Activated CD8-positive, alpha-beta memory T cell treated with anti-CD3 and anti-CD28 coated beads, Interleukin-2, amount 50 U/mL, for 1 hour (primary cell): ENCODE measurements around the gene CUEDC1.

ENCODE experiments used
- DNase-seq: peaks from one replicate; pipeline ENCODE4 v3.0.0-alpha.2; 2020; ENCODE audit errors: extremely low read depth

Gene CUEDC1

DNA sequence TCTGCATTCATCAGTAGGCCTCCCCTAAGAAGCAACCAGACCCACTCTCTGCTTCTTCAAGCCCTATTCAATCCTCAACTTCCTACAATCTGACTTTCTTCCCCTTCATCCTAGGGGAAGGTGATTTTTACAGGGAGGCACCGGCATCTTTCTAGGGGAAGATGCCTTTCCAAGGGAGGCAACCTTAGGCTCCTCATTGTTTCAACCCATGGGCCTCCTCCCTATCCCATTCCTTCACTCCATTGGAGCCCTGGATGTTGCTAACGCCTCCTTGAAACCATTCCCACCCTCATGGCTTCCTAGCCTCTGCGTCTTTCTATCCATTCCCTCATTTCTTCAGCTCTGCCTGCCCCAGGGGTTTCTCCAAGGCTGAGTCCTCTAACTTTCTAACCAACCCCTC, 2.7 kb upstream of the CUEDC1 start:
- no peak for DNase-seq

DNA sequence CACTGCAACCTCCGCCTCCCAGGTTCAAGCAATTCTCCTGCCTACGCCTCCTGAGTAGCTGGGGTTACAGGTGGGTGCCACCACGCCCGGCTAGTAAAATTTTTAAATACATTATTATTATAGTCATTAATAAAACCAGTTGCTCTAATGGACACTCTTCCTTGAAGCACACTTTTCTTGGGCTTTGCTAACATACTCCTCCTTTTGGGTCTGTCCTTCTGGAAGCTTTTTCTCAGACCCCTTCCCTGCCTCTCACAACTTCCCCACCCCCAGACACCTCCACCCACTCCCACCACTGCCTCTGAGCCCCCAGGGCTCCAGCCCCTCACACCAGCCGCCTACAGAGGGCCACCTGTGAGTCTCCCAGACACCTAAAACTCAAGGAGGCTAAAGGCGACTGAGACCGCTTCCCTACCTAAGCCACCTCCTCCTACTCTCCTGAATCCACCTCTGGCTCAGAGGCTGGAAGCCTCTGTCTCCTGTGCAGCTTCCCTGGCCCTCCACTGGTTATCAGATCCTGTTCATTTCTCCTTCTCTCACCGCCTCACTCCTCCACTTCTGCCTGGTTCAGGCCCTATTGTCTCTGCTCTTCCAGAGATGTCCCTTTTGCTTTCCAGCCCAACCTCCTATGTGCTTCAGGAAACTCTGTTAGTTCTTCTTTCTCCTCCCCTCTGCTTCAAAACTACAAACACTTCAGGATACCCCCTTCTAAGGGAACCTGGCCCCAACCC, 2.1 kb upstream of the CUEDC1 start:
- DNase-seq = no peak

DNA sequence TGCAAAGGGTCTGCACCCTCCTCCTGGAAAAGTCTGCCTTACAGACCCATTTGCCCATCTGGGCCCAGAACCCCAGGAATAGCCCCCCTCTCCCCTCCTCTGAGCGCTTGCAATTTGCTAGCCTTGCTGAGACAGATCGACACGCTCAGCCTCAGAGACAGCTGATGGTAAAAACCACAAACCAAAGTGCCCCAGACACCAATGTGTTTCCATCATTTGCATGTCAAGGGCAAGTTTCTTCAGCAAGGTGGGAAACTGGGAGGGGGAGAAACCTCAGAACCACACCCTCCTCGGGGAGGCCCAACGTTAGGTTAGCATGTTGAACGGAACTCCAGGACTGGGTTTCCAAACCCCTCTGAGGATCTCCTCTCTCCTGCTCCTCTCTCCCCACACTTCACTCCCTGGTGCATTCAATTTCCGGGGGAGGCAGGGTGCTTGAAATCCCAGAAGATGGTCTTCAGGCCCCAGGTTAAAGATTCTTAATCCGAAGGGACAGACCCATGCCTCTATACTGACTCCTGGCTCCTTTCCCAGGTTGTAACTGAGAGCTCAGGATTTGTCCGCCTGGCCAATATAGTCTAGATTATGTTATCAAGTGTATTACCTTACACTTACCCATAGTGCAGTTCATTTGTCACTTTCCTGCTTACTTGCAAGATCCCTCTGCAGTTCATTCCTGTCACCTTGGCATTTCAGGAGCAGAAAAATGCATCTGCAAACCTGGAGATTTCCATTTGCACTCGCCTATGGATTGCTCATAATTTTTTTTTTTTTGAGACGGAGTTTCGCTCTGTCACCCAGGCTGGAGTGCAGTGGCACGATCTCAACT, 1.3 kb upstream of the CUEDC1 start:
- peak; percentile 23 for DNase-seq

DNA sequence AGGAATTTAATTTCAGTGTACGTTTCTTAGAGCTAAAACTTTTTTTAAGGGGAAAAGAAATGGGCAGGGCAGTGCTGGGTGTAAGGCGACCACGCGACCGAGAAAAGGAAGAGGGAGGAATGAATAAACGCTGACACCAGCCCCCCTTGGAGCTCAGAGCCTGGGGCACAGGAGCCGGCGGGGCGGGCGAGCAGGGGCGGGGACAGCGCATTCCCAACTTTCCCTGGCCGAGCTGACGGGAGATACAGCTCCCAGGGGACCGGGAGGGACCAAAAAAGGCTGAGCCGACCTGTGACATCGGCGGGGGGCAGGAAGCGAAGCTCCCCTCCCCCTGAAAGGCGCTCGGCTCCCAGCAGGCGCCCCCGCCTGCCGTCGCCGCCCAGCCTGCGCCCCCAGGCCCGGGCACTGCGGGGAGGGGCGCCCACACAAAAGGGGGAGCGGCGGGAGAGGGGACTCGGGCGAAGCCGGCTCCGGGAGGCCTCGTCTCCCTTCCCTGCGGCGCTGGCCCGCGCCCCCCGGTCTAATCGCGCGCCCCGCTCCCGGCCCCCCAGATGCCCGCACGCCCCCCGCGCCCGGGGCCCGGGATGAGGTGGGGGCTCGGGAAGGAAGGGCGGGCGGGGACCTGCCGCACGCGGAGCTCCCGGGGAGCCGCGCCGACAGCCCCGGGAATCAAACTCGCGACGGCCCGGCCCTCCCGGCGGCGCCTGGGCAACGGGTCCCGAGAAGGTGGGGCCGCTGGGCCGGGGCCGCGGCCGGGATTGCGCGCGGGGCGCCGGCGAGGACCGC, 622 bp downstream of the CUEDC1 start:
- no peak for DNase-seq

- no peak for DNase-seq
These were observed 1.4 kb downstream of the CUEDC1 start for GRCh38 chr17:57953705-57954396.

GRCh38 chr17:57953219-57953618, 2.0 kb downstream of the CUEDC1 start:
- no peak for DNase-seq

- no peak for DNase-seq
These were observed 5.6 kb downstream of the CUEDC1 start for GRCh38 chr17:57949649-57950048.

- DNase-seq = no peak
These were observed 6.4 kb downstream of the CUEDC1 start for GRCh38 chr17:57948555-57949420.

DNA sequence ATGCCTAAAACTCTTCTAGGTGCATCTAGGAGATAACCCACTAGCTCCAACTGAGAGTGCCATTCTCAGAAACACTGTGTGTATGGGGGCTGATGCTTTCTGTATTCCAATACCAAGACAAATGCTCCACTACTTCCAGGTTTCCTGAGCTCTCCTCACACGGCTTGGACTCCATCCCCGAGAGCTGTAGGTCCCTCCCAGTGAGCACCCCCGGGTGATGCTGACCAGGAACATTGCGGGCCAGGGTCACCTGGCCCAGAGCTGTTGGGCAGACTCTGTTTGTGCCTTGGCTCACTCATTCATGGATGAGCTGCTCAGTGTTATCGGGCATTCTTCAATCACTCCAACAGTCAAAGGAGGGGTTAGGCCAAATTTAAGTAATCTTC, 7.0 kb downstream of the CUEDC1 start:
- DNase-seq = no peak

GRCh38 chr17:57947369-57947768, 7.8 kb downstream of the CUEDC1 start:
- DNase-seq = no peak

DNA sequence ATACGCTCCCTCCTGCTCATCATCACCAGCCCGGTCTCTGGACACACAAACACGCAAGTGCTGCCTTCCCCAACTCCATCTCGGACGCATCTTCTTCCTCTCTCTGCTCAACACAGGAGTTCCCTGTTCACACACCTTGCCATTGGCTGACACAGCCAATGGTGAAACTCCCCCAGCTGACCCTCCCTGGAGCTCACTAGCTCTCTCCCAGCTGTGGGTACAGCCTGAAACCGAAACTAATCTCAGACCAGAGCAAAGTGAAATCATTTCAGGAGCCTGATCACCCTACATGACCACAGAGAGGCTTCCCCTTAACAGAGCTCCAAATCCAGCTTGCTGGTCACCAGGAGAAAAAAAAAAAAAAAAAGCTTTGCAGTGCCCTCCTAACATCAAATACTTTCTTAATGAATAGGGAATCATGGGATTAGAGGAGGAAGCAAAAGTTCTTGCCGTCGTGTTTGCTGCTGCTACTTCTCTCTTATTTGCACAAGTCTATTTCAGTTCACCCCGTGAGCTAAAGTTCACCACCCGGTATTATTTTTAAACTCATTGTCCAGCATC, 8.3 kb downstream of the CUEDC1 start:
- no peak for DNase-seq

DNA sequence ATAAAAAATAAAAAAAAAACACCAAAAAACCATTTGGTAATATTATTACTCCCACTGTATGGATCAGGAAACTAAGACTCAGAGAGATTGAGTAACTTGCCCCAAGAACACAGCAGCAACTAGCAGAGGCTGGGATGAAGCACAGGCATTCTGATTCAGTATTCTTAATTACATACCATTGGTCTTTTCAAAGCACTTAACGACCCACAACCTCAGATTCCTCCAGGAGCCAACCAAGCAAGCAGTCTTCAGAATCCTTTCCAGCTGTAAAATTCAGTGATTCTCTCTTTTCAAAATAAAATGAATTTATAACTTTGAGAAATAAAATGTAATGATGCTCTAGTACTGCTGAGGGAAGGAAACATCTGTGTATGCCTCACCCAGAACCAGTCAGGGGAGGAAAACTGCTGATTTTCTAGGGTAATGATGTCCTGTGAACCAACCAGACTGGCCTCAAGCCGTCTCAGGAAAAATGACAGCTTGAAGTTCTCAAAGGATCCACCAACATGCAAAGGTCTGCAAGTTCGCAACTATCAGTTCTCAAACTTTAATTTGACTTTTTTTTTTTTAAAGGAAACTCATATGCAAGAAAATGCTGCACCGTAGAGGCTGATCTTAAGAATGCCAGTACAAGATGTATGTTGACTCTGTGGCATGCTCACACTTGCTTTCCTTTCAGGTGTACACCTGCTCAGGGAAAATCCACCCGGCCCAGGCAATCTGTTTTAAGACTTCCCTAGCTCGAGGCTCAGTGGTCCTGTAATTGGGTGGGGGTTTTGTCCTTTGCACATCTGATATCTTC, 9.0 kb downstream of the CUEDC1 start:
- DNase-seq = no peak

DNA sequence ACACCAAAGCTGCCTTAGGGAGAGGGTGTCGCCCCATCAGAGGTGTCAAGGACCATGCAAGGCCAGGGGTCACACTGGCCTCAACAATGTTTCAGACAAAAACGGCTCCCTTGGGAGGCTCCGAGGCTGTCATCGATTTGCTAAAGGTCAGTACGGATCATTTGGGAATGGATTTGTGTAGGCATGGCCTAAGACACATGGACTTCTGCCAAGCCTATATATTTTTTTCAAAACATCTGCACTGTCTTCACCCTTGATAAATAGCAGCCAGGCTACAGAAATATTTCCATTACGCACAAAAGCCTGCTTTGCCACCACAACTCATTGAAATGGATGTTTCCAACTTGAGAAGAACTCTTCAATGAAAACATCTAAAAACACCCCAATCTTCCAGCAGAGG, 10.3 kb downstream of the CUEDC1 start:
- no peak for DNase-seq

- DNase-seq = no peak
These were observed 11.6 kb downstream of the CUEDC1 start for GRCh38 chr17:57943645-57944044.

DNA sequence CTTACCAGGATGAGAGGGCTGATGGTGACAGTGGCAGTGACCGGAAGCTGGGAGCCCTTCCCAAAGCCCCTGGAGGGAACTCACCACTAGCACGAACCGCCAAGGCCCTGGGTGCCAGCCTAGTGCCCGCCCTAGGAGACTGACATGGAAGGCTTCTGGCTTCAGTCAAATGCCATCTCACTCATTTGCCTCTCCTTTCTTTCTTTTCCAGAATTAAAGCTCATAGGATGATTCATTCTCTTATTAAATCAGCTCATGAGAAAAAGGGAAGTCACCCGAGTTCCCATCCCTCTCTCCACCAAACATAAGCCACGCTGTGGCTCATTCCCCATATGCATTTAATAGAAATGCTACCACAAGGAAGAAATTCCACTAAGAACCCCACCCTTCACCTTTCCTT, 12.1 kb downstream of the CUEDC1 start:
- DNase-seq = no peak

DNA sequence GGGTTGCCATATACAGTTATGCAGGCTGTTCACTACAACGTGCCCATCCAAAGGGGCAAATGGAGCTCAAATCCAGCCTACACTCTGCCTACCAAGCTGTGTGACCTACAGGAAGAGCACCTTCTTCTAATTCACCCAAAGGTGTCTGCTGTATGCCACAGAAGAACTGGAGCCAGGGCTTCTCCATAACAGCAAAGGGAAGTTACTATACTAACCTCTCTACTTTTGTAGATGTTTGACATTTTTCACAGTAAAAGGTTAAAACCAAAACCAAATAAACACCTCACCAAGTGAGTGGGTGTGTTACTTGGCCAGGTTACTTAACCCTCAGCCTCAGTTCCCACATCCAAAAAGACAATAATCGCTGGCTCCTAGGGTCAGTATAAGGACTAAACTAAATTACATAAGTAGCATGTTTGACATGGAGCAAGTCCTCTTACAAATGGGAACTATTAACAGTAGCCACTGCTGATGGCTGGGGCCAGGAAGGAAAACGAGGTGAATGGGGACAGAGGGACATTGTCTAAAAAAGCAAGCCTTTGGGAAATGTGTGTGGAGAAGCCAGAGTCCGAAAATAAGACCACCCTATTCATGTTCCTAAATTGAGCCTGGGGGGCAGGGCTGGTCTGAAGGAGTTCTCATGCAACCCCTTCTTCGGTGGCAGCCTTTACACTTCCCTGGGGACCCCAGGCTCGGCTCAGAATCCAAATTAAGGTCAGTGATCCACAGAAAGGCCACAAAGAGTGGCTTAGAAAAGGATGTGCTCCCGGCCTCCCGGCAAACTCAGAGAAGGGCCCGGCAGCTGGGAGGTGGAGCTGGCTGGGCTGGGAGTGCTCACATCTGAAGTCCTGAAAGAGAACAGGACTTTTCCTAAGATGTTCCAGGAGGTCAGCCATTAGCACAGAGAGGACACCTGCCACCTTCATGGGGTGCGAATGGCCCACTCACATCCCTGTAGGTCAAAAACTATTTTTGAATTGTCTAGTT, 13.5 kb downstream of the CUEDC1 start:
- no peak for DNase-seq

DNA sequence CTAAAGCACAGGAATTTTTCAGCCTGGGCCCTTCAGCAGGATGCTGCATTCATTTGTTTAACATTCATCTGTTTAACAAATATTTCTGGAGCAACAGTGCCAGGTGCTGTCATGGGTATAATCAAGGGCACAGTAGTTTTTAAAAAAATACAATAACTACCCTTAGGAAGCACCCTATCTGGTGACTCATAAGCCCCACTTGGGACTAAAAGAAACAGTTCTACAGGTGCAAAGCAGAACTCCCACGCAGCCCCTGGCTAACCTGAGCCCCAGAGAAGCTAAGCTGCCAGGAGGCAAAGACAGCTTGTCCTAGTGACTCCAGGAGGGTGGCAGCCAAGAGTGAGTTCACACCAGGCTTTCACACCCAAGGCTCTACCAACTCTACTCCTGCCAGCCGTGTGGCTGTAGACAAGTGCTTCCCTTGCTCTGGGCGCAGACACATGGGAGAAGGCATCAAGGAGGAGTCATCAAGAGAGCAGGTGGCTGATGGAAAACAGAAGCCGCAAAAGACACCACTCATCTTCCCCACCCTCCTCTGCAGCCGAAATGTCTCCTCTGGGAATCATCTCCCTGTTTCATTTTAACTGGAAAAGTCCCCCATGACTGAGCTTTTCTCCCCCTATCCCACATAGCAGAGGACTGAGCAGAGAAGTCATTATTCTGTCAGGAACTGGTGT, 14.4 kb downstream of the CUEDC1 start:
- DNase-seq = no peak

GRCh38 chr17:57940231-57940630, 15.0 kb downstream of the CUEDC1 start:
- no peak for DNase-seq
